ENCODE measurements around the gene ZNF274.
A peak's percentile ranks its signal among the peaks of the same experiment; 100 is the strongest.
"Not testable (repeated sequence)": the region's sequence is repeated elsewhere in the genome, so short reads cannot be mapped to it uniquely, and the experiment has no call there.

Gene ZNF274

DNA sequence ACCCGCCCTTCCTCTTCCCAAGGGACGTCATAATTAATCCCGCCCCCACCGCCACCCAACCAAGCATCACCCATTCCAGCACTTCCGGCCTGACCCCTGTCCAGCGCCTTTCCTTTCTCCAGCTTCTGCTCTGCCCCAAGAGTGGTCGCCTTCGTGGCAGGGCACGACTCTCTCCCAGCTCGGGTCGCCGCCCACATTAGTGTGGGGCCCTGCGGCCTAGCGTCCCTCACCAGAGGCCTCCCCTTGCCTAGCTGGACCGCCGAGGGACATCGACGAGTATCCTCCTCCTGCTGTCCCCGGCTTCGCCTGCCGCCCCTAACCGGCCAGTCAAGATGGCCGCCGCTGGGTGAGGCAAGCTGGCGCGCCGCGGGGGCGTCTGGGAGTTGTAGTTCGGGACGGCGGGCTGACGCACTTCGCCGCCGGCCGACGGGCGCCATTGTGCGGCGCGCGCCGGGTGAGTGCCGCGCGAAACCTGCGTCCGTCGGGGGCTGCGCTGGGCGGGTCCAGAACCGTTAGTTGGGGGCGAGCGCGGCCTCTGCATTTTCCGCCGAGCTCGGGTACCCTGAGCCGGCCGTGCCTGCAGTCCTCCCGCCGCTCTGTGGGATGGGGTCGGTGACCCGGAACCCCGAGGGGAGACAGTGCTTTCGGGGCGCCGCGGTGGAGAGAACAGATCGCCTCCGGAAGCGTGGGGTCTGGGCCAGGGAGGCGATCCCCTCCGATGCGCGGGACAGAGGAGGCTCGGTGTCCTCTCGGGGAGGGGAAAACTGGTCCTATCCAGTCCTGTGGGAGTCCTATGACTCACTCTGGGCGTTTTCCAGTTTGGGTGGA is at the start of gene ZNF274:
TSS of gene ZNF274 (plus strand) at position 73 of the 828 bp plus-strand sequence. CDS start 905 bp downstream, outside the sequence.
- DNase-seq (ENCODE audit: low read depth, low spot score): peak; percentile 96

GRCh38 chr19:58134244-58134643 is 48.6 kb upstream of the ZNF274 start:
- DNase-seq (ENCODE audit: low read depth, low spot score): no peak

DNA sequence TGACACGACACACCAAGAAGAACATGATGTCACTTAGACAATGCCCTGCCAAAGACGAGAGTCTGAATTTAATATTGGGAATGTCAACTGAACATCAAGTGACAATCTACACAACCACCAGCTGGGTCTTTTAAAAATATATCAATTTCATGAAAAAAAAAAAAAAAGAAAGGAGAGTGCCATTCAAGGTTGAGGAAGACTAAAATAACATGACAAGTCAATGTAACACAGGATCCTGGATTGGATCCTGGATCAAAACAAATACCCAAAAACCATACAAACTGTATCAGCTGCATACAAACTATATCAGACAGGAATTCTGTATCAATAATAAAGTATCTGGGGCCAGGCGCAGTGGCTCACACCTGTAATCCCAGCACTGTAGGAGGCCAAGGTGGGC is 37.0 kb upstream of the ZNF274 start:
- no peak for DNase-seq (ENCODE audit: low read depth, low spot score)

- DNase-seq (ENCODE audit: low read depth, low spot score): not testable (repeated sequence)
Measured at GRCh38 chr19:58147475-58147874, 35.4 kb upstream of the ZNF274 start.

- DNase-seq (ENCODE audit: low read depth, low spot score): peak; percentile 89
Measured at GRCh38 chr19:58150328-58150921, 32.4 kb upstream of the ZNF274 start, which contains the start of gene ZNF329. Gene ZNF329 (minus strand): TSS chr19:58150789. CDS start chr19:58129503, 21,286 bp downstream.

DNA sequence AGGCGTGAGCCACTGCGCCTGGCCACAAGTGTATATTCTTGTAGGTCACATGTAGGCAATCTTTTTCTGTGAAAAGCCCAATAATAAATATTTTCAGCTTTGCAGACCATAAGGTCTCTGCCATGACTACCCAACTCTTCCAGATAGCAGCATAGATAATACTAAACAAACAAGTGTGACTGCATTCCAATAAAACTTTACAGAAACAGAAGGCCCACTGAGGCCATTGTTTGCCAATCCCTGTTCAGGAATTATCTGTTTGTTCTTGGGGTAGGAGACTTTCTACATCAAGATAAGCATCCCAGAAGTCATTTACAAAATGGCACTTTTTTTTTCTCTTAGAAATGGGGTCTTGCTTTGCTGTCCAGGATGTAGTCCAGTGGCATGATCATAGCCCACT is 29.5 kb upstream of the ZNF274 start:
- DNase-seq (ENCODE audit: low read depth, low spot score): peak; percentile 2

GRCh38 chr19:58154287-58154678 is 28.6 kb upstream of the ZNF274 start:
- DNase-seq (ENCODE audit: low read depth, low spot score): peak; percentile 82

GRCh38 chr19:58154679-58155648 is 27.9 kb upstream of the ZNF274 start:
- peak; percentile 97 for DNase-seq (ENCODE audit: low read depth, low spot score)

DNA sequence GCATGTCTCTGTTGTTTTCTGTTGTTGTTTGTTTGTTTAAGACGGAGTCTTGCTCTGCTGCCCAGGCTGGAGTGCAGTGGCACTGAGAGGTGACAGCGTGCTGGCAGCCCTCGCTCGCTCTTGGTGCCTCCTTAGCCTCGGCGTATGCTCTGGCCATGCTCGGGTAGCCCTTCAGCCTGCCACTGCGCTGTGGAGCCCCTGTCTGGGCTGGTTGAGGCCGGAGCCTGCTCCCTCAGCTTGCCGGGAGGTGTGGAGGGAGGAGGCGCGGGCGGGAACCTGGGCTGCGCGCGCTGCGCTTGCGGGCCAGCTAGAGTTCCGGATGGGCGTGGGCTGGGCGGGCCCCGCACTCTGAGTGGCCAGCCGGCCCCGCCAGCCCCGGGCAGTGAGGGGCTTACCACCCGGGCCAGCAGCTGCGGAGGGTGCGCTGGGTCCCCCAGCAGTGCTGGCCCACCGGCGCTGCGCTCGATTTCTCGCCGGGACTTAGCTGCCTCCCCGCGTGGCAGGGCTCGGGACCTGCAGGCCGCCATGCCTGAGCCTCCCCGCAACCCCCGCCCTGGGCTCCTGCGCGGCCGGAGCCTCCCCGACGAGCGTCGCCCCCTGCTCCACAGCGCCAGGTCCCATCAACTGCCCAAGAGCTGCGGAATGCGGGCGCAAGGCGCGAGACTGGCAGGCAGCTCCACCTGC is 25.7 kb upstream of the ZNF274 start:
- DNase-seq (ENCODE audit: low read depth, low spot score): no peak

- no peak for DNase-seq (ENCODE audit: low read depth, low spot score)
Measured at GRCh38 chr19:58166268-58166667, 16.6 kb upstream of the ZNF274 start.

DNA sequence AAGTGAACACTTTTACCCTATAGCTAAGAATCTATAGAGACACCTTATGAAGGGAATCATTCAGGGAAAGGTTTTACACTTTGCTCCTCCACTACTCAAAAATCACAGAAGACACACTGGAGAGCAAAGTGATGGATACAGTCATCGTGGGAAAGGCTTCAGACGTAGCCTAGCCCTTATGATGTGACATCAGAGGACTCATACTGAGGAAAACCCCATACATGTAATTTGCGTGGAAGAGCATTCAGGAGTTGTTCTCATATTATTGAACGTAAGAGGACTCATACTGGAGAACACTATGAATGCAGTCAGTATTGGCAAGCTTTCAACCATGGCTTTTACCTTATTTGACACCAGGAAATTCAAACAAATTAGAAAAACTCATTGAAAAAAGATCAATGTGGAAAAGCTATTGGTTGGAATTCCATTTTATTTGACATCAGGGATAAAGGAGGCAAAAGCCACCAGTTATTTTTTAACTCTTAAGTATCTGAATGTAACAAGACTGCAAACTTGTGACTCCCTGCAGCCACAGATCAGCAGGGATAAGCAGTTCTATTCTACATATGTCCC is 16.1 kb upstream of the ZNF274 start:
- no peak for DNase-seq (ENCODE audit: low read depth, low spot score)

- no peak for DNase-seq (ENCODE audit: low read depth, low spot score)
Measured at GRCh38 chr19:58170860-58171259, 12.0 kb upstream of the ZNF274 start.

- DNase-seq (ENCODE audit: low read depth, low spot score): peak; percentile 79
Measured at GRCh38 chr19:58181902-58182576, 822 bp upstream of the ZNF274 start.

GRCh38 chr19:58182577-58182988 is 278 bp upstream of the ZNF274 start:
- peak; percentile 21 for DNase-seq (ENCODE audit: low read depth, low spot score)

DNA sequence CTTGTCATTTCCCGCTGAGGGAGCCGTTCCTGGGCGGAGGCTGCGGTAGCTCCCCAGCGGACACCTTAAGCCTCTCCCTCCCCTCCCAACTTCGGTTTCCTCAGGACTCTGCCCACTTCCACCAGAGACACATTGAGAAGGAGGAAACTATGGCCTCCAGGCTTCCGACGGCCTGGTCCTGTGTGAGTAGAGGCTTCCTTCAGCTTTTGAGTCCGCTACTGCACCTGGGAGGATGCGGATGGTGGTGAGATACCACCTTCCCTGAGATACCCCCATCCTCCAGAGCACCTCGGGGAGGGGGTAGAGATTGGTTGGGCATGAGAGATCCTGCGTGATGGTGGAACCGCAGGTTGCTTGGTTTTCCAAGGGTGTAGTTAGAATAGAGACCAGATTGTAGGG is 955 bp downstream of the ZNF274 start:
- DNase-seq (ENCODE audit: low read depth, low spot score): no peak

DNA sequence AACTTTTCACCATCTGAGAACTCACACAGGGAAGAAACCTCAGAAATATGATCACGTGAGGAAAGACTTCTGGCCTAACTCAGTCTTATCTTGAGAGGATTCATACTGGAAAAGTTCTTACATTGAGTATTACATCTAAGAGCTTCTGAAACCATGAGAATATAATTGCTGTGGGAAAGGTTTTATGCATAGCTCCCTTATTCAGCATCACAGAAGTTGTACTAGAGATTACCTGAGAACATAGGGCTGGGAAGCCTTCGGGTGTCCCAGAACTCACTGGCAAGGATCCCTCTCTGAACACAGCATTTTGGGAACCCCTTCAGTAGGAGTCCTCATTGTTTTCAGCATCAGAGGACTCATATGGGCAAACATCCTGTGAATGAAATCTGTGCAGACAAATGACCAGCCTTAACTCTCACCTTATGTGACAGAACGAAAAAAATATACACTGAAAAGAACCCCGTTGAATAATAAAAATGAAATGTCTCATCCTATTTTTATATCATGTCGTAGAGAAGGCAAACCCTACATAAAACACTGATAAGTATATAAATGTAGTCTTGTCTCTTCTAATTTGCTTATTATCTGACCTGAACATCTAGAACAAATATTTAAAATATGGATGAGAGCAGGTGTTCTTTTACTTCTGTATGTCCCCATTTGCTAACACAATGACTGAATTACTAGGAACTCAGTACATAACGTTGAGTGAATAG is 14.2 kb downstream of the ZNF274 start:
- DNase-seq (ENCODE audit: low read depth, low spot score): peak; percentile 27

- DNase-seq (ENCODE audit: low read depth, low spot score): peak; percentile 11
Measured at GRCh38 chr19:58203814-58204475, 21.1 kb downstream of the ZNF274 start.

DNA sequence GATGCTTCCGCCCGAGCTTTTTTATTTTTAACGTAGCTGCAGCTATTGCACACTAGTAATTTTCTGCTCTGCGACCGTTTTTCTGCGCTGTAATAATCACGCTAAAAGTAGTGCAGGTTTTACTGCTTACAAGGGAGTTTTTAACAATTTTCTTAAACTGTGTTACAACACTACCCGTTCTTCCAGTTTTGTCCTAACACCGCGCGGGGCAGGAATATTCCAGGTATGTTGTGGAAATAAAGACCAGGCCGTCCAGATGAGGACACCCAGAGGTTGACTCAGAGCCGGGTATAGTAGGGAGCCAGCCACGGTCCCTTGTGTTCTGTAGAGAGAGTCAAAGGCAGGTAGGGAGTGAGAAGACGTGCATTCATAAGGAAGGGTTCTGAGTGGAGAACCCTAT is 21.7 kb downstream of the ZNF274 start:
- DNase-seq (ENCODE audit: low read depth, low spot score): no peak

DNA sequence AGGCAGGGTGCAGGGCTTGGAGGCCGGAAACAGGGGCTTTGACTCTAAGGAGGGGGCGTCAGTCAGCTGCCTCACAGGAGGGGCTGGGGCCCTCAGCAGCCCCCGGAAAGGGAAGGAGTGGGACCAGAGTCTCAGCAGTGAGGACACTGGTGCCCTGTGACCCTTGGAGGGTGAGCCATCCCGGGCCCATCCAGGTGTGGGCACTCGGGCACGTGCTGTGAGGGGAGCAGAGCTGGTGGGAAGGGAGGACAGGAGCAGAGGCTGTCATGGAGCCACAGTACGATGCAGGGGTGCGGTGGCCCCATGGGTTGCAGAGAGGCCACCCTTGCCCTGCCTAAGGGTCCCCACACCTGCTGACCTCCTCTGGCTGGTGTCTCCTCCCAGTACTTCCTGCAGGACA is 26.7 kb downstream of the ZNF274 start:
- no peak for DNase-seq (ENCODE audit: low read depth, low spot score)
